Fibroblast of lung (primary cell): ENCODE measurements around the gene ZBTB16.

Experiments
- CTCF ChIP-seq, 2 donors: IDR thresholded peaks in 1 of 2; conservative IDR thresholded peaks in 1 of 2; 1 replicate in 1 of 2; 2 replicates in 1 of 2; pipeline ENCODE4 v1.5.1; 2011 to 2012; ENCODE audit warnings: low read length in 2 of 2, control low read depth in 1 of 2, inconsistent platforms in 1 of 2, low read depth in 1 of 2, mild to moderate bottlenecking in 1 of 2
- EZH2 ChIP-seq: IDR thresholded peaks from 2 replicates; pipeline ENCODE4 v1.5.1; 2012; ENCODE audit warnings: low read length, control low read depth, mild to moderate bottlenecking; ENCODE audit errors: missing control alignments

GRCh38 chr11:114215428-114215827 lies 155.9 kb downstream of the ZBTB16 start:
- TF ChIP-seq CTCF (conservative IDR thresholded peaks at IDR 0.05 in 1 of 2, IDR thresholded peaks at IDR 0.05 in 1 of 2; ENCODE audit: low read depth in 1 of 2, low read length in 2 of 2) (no peak), EZH2 (no peak)
